Panc1 (cell line): Measurements from ENCODE around the gene IL17D.

Experiments used
- POLR2AphosphoS5 ChIP-seq: IDR thresholded peaks from 2 replicates; pipeline ENCODE4 v1.6.1; 2012; ENCODE audit warnings: mild to moderate bottlenecking, low read depth, low read length, moderate library complexity
- TF ChIP-seq, protein P1 (sequence below): fragments of 450-650 bp; IDR thresholded peaks from 2 replicates; pipeline ENCODE4 v1.5.1; 2017; ENCODE audit warnings: mild to moderate bottlenecking

DNA sequence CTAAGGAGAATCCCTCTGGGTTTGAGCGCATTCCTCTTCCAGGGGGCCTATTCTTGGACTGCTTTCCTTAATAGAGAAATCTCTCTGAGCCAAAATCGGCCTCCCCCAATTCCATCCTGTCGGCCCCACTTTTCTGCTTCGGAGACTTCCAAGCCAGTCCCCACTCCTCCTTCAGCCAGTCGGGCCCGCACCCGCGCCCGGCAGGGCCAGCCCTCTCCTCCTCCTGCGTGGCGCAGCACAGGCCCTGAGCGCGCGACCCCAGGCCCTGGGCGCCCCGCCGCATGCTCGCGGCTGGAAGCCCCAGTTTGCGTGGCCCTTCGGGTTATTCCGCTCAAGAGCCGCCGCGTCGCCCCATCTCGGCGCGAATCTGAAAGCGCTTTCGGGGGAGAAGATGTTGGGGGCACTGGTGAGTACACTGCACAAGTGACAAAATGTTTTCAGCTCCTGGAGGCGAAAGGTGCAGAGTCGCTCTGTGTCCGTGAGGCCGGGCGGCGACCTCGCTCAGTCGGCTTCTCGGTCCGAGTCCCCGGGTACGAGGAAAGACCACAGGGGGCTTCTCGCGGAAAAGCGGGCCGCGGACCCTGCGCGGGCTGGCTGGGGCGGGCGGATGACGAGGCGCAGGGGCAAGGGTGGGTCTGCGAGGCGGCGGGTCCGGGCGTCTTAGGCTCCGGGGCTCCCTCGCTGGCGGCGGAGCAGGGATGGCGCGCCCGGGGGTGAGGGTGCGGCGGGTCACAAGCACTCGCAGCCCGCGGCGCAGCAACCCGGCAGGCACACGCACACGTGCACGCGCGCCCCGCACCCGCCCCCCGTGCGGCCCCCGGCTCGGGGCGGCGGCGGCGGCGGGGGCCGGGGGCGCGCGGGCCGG lies at the start of gene IL17D:
- TF ChIP-seq, protein P1, sequence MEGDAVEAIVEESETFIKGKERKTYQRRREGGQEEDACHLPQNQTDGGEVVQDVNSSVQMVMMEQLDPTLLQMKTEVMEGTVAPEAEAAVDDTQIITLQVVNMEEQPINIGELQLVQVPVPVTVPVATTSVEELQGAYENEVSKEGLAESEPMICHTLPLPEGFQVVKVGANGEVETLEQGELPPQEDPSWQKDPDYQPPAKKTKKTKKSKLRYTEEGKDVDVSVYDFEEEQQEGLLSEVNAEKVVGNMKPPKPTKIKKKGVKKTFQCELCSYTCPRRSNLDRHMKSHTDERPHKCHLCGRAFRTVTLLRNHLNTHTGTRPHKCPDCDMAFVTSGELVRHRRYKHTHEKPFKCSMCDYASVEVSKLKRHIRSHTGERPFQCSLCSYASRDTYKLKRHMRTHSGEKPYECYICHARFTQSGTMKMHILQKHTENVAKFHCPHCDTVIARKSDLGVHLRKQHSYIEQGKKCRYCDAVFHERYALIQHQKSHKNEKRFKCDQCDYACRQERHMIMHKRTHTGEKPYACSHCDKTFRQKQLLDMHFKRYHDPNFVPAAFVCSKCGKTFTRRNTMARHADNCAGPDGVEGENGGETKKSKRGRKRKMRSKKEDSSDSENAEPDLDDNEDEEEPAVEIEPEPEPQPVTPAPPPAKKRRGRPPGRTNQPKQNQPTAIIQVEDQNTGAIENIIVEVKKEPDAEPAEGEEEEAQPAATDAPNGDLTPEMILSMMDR, result no peak
- no peak for TF ChIP-seq POLR2AphosphoS5
